ENCODE results near the gene TBC1D3I.
"Not testable (repeated sequence)": the region's sequence is repeated elsewhere in the genome, so short reads cannot be mapped to it uniquely, and the experiment has no call there.

GRCh38 chr17:36264470-36264869 lies at the start of gene TBC1D3I:
- not testable (repeated sequence) for TF ChIP-seq EZH2 (IDR thresholded peaks at IDR 0.05; ENCODE audit: borderline replicate concordance, low read length); CTCF (conservative IDR thresholded peaks at IDR 0.05 in 1 of 2, IDR thresholded peaks at IDR 0.05 in 1 of 2; ENCODE audit: extremely low read depth in 1 of 2, insufficient read depth in 1 of 2, low read depth in 1 of 2, low read length in 2 of 2)

Data from mammary epithelial cell (primary cell).